ENCODE data around the gene SRRM2.
"Not testable (repeated sequence)": the region's sequence is repeated elsewhere in the genome, so short reads cannot be mapped to it uniquely, and the experiment has no call there.

SRRM2 gene

DNA sequence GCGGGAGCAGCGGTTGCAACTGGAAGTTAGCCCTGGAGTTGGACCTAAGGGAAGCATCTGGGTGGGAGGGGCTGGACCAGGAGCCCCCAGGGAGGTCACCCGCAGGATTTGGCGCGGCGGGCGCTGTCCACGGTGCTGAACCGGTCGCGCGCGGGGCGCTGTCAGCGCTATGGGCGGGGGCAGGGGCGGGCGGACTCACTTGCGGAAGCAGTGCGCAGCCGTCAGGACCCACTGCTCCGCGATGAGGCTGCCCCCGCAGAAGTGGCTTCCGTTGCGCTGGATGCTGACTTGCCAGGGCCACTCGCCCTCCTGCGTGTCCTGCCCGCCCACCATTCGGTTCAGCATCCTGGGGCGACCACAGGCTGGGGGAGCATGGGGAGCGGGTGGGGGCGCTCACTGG, 36.9 kb upstream of the SRRM2 start:
- DNase-seq = no peak

DNA sequence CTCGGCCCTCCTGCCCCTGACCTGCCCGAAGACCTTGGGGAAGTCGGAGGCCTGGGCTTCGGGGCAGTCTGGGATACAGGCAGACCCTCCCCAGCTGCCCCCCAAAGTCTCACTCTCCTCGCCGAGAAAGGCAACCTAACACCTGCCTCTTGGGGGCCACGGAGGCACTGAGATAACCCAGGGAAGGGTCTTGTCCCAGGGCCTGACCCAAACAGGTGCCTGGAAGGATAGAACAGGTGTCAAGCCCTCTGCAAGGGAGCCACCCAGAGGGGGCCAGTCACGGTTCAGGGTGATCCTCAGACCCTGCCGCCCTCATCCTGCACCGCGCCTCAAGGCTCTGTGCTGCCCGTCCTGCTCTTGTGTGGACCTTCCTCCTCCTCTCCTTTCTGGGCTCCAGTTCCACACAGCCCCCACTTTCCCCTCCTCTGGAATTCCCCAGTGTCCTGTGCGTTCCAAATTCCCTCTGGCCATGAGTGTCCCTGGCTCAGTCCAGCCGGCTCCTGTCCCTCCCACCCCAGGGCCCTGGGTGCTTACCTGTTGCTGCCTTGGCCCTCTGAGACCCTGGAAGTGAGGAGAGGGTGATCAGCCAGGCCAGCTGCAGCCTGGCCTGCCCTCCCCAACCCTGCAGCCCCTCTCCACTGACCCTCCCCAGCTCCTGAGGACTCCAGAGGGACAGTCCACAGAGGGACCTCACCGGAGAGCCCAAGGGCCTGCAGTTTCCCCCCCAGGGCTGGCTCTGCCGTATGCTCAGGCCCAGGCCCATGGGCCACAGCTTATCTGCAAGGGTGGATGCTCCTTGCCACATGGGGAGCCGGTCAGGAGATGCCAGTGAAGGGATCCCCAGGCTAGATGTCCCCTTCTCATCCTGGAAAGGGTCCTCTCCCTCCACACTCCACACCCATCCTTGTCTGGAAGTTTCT, 36.2 kb upstream of the SRRM2 start:
- no peak for DNase-seq

DNA sequence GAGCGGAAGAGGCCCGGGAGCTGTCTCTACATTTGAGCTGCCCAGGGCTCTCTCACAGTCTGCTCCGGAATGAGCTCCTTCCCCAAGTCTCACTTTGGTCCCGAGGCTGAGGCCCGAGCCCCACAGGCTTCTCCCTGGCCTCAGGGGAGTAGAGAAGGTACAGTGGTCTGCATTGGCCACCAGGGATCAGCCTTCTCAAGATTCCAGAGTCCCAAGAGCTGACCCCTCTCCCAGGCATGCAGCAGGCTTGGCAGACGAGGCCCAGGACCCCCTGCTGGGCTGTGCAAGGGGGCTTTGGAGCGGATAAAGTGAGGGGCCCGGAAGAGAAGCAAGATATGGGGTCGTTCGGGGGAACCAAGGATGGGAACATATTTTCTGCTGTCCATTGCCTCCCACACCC, 35.5 kb upstream of the SRRM2 start:
- no peak for DNase-seq

DNA sequence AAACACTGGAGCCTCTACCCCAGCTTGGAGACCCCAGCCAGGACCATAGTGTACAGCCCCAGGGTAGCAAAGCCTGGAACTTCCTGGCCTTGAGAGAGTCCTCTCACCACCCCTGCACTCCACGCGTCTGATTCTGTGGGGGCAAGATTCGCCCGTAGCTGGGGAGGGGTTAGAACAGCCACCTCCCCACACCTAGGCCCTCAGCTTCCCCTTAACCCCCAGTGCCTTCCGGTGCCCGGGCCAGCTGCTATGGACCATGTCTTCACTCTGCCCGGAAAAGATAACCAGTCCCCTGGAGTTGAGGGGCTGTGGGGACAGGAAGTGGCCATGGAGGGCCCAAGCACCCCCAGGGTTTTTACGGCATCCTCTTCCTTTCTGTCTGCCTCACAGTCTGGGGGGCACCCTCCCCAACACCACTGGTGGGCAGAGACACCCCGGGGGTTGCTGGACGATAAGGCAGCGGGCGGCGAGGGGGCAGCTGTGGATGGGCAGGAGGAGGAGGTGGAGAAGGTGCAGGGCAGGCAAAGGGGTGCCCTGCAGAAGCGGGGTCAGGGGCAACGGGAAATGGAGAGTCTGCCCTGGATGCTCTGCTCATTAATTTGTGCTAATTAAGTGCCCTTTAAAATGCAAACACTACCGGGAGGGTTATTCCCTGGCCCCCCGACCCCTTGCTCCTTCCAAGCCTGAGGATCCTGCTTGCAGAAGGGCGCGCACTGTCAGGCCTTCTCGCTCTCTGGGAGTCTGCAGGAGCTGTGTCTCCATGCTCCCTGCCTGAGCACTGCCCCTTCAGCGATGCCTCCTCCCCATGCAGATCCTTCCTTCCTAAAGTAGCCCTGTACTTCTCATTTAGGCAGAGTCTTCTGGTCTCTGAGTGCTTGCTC, 34.8 kb upstream of the SRRM2 start:
- DNase-seq = no peak

DNA sequence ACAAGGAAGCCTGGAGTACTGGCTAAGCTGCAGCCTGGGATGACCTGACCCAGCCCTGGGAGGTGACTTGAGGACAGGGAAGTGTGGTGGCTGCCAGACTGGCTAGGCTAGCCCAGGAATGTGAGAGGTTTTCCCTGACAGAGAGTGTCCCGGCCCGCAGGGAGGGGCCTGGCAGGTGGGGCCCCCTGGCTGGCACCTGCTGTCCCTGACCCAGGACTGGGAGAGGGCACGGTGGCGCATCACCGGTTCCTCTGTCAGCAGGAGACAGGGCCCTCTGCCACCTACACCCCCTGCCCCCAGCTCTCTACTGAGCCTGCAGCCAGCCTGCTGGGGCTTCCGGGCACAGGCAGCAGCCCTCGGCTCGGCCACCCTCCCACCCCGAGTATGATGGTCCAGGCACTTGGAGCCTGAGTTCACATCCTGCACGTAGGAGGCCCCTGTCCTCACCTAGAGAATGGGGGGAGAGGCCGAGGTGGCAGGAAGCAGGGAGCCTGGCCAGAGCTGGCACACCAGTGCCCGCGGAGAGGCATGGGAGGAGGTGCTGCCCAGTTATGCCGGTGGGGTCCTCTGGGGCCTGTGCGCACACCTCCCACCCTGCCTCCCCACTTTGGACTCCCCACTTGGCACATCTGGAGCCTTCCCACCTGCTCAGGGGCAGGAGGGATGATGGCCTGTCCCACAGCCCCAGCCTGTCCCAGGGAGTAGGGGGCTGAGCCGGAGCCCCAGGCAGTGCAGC, 32.9 kb upstream of the SRRM2 start:
- DNase-seq = no peak

DNA sequence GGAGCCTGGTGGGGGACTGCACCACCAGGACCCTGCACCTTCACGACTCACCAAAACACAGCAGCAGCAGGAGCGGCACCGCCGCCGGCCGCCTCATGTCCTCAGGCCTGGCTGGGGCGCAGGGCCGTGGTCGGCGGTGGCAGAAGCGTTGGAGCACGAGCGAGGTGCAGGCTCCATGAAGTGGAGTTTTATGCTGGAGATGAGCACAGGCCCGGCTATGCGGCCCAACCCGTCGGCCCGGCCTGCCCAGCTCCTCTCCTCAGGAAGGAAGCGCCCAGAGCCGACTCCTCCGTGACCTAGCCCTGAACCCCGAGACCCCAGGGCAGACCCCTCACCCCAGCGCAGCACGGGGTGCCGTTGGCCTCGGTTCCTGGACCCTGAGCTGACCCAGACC, 32.4 kb upstream of the SRRM2 start, which contains the start of gene PRSS27:
PRSS27 (minus strand) TSS at position 161 of the 394 bp plus-strand sequence; CDS start at position 97, 64 bp downstream.
- DNase-seq = no peak

DNA sequence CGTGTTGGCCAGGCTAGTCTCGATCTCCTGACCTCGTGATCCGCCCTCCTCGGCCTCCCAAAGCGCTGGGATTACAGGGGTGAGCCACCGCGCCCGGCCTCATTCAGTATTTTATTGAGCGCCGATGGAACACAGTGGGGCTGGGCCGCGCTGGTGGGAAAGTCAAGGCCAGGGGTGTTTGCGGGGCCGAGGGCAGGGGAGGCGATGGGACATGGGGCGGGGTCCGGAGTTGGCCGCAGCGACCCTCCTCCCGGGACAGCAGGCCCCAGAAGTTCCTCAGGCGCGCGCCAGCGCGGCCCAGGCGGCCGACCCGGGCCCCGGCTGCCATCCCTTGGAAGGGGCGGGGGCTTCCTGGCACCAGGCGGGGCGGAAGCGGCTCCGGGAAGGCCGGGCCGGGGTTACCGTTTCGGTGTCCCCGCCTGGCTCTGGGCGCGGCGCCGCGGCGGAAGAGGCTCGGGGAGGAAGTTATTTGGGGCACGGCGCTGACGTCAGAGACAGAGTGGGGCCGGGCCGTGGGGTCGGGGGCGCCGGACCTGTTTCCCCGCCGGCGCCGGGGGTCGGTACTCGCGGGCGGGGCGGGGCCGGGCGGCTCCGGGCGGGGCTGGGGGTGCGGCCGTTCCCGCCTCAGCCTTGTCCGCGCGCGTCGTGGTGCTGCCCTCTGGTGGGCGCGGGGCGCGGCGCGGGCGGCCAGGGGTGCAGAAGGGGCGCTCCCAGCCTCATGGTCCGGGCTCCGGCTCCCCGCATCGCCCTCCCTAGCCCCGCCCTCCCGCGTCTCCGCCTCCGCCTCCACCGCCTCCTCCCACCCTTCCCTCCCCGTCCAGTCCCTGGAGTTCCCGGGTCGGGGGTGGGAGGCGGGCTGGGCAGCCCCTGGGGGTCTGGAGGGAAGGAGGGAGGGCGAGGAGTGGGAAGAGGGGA, 31.5 kb upstream of the SRRM2 start:
- peak; percentile 93 to 95 (median 93) for DNase-seq

DNA sequence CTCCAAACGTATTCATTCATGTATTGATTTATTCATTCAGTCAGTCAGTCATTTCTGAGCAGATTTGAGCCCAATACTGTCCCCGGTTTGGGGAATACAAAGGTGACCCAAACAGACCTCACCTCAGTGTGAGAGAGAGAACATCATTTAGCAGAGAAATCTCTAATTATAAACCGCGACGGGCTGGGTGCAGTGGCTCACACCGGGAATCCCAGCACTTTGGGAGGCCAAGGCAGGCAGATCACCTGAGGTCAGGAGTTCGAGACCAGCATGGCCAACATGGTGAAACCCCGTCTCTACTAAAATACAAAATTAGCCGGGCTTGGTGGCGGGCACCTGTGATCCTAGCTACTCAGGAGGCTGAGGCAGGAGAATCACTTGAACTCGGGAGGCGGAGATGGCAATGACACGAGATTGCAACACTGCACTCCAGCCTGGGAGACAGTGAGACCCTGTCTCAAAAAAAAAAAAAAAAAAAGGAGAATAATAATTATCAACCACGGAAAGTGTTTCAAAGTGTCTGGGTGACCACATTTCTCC, 30.7 kb upstream of the SRRM2 start:
- DNase-seq = not testable (repeated sequence)

DNA sequence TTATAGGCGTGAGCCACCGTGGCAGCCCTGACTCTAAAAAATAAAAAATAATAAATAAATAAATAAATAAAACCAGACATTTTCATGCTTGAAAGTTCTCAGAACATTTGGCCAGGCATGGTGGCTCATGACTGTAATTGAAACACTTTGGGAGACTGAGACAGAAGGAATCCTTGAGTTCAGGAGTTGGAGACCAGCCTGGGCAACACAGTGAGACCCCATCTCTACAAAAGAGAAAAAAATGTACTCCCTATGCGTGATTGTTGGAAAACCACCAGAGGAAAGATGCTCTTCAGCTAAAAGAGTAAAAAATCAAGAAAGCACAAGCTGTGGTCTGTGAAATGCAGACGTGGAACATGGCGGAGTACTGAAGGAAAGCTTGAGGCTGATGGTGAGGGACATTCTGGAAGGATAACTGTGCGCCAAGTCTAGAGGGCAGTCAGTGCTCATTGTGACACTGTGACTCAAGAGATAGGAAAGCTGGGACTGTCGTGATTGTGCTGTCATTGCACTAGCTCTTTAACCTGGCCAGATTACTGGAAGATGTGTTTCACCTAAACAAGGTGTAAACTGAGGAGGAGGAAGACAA, 28.3 kb upstream of the SRRM2 start:
- no peak for DNase-seq

DNA sequence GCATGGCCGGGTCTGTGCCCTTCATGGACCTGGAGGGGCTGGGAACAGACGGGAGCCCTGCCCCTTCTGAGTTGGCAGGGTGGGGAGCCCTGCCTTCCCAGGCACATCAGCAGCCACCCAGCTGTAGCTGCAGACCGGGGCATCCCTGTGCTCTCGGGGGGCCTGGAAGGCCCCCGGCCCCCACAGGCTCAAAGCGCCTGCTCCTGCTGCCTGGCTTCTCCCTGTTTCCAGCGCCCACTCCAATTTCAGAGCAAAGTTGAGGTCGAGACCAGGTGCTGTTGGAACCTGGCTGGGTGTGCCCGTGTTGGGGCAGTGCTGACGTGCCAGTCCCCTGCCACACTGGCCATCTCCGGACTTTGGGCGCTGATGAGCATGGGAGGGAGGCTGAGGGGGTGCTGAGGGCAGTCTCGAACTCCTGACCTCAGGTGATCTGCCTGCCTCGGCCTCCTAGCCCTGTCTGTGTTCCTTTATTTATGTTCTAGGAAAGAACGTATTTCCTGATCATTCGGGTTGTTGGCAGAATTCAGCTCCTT, 27.6 kb upstream of the SRRM2 start:
- DNase-seq = no peak

DNA sequence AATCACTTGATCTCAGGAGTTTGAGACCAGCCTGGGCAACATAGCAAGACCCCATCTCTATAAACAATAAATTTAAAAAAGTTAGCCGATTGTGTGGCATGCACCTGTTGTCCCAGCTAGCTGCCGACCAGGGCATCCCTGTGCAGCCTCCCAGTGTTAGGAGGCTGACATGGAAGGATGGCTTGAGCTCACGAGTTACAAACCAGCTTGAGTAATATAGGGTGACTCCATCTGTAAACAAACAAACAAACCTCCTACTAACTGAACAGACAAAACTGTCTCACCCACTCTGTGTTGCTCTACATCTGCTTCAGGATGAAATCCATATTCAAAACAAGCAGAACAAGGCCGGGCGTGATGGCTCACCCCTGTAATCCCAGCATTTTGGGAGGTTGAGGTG, 25.5 kb upstream of the SRRM2 start:
- no peak for DNase-seq

DNA sequence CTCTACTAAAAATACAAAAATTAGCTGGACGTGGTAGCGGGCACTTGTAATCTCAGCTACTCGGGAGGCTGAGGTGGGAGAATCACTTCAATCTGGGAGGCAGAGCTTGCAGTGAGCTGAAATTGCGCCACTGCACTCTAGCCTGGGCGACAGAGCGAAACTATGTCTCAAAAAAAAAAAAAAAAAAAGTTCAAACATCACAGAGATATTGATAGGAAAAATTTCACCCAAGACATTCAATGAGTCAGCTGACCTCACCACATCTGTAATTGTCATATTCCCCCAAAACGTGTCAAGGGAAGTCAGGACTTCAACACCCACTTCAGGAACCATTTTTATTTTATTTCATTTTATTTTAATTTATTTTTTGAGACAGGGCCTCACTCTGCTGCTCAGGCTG, 24.4 kb upstream of the SRRM2 start:
- DNase-seq = no peak

DNA sequence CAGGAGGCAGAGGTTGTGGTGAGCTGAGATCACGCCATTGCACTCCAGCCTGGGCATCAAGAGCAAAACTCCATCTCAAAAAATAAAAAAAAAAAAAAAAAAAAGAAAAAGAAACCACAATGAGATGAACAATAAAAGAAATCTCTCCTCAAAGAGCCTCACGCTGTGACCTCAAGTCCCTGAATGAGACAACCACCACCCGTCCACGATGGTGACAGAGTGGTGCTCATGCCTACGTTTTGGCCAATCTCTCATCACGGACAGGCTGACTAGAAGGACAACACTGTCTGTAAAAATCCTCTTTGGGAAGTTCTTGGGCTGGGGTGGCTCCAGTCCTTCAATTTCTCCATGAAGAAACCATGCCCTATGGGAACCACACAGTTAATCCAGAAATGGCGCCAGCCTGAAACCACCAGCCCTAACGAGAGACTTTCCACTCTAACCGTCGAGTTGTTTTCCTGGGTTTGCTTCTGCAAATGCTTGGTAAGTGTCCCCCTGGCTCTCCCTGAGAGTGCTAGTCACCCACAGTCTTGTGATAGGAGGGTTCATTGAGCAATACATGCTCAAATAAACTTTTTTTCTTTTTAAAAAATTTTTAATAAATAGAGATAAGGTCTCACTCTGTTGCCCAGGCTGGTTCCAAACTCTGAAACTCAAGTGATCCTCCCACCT, 17.5 kb upstream of the SRRM2 start:
- no peak for DNase-seq

DNA sequence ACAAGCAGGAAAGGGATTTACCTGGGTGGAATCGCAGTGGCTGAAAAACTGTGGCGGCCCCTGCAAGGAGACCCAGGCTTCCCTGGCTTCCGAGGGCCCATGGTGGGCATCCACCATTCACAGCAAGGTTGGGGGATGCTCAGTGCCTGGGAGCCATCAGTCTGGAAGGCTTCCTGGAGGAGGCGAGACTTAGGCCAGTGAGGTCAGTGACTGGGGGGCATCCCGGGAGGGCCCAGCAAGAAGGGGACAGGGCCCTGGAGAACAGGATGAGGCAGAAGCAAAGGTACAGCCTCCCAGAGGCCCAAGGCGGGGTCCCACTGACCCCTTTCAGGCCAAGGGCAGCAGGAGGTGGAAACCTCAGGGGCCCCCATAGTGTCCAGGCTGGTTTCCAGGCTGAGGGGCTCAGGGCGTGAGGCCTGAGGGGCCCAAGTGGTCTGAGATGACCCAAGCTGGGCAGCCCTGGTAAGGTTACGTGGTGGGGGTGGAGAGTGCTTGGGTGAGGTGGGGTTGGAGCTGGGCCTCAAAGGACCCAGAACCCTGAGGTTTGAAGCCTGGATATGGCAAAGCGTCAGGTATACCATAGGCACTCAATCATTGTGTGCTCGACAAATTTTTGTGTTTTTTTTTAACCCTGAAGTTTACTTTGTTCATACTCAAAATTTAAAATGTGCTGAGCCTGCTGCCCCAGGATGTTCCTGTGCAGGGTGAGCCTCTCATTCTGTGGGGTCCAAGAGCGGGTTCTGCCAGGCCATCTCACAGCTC, 15.8 kb upstream of the SRRM2 start:
- DNase-seq = no peak

DNA sequence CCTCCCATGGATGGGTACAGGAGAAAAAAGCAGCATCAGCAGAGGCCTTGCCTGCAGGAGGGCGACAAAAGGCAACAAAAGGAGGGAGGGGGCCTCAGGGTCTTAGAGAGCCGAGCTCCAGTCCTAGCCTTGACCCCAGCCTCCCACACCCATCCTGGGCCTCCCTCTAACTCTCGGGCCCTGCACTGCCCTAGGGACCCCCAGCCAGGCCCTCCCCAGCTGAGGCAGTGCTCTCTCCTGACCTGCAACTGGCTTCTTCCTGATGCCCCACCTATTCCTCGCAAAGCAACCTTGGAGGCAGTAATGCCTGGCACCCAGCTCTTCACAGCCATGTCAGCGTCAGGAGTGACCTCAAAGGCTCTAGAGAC, 15.2 kb upstream of the SRRM2 start:
- no peak for DNase-seq

DNA sequence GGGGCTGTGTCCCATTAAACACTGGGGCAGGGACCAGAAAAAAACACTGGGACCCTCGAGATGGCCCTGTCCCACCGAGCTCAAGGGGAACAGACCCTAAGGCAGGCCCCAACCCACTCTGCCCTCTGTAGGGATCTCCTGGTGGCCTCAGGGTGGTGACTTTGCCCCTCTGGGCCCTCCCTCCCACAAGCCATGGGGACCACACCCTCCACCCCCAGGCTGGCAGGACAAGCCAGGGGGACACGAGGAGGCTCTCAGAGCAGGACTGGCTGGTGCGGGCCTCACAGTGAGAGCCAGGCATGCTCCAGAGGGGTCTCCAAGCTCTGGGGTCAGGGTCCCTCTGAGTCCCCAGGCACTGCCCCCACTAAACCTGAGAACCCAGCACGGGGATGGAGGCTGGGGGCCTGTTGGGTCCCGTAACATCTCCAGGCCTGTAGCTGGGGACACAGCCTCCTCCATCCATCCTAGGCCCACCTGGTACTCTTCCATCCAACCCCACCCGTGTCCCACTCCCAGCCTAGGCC, 14.5 kb upstream of the SRRM2 start:
- no peak for DNase-seq

DNA sequence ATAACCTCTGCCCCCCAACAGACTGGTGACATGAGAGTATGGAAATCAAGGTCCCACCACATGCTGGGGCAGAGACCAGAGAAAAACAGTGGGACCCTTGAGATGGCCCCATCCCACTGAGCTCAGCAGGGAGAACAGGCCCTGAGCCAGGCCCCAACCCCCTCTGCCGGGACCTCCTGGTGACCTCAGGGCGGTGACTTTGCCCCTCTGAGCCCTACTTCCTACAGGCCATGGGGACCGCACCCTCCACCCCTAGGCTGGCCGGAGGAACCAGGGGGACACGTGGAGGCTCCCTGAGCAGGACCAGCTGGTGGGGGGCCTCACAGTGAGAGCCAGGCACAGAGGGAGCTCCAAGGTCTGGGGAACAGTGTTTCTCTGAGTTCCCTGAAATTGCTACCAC, 13.8 kb upstream of the SRRM2 start:
- DNase-seq = no peak

DNA sequence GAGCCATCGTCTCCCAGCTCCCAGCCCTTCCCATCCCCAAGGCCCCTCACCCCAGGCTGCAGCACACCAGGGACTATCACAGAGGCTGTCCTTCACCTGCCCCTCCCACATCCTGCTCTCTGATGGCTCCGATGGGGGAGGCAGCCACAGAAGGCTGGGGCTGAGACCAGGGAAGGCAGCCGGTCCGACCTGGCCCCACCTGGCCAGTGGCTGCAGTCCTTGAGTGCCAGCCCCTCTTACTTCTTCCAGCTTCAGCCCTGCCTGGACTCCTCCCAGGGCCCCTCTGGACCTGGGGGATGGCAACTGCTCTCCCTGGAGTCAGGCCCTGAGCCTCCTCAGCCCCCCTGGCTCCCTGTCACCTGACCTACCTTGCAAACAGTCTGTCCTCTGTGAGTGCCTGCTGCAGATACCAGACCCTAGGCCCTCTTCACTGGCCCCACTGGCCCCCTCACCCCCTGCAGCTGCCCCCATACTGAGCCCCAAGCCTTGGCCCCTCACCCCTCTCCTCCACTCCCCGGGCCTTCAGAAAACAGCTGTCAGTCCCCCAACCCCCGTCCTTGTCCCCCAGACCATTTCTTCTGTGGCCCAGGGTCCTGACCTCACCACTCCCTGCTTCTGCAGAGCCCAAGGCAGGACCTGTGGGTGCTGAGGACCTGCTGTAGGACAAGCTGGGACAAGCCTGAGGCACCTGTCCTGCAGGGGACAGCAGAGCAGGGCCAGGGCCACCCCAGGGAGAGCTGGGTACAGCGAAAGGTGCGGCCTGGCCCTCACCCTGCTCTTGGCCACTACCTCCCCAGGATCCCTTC, 12.6 kb upstream of the SRRM2 start:
- peak in 1 of 3 experiments; percentile 33 for DNase-seq

DNA sequence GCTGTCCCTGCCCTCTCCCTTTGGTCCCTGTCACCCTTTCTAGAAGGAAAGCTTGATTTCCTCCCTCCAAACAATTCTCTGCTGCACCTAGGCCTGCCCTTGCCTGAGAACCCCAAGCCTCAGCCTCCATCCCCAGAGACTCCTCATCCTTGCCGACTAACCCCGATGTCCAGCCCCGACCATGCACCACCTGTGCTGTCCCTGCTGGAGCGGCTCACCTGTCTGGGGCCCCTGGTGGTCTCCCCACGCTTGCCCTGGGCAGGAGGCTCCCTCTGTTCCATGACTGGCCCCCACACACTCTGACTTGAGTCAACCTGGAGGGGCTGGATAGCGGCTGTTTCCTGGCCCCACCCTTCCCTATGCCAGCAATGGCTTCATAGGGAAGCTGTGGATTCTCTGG, 12.0 kb upstream of the SRRM2 start:
- no peak for DNase-seq

Data from NCI-H1417 (cell line).